Measurements from ENCODE around the gene SMAD4. TPM values are rescaled to one million over a fixed set of nuclear protein-coding genes. Genes with fewer than 3 reads are reported as not detected.

Gene SMAD4
- total and polyA plus RNA-seq, 4 donors, result 12.5 to 143 (median 60.6) TPM

GRCh38 chr18:51122266-51123045, 92.4 kb downstream of the SMAD4 start:
- WGBS, 2 donors, result 94 to 95% methylated on average over 19 of the region's 19 CpGs
- no peak overlapping the region for H3K9ac ChIP-seq (ENCODE audit: insufficient read depth in 1 of 2, low read length in 2 of 2)
- H3K36me3 ChIP-seq (ENCODE audit: control insufficient read depth in 4 of 4, insufficient read depth in 4 of 4, low read length in 4 of 4), result no peaks in the 10 kb centered on the region
- no peak overlapping the region for H3K27ac ChIP-seq (ENCODE audit: low read depth in 1 of 2, low read length in 1 of 2)
- H3K9me3 ChIP-seq (ENCODE audit: control insufficient read depth in 4 of 4, insufficient read depth in 3 of 4, low read length in 3 of 4), result peaks cover 0 to 3% (median 0%) of the 10 kb centered on the region in 4 donors
- H3K4me1 ChIP-seq (ENCODE audit: control insufficient read depth in 5 of 5, insufficient read depth in 5 of 5, low read length in 5 of 5), result no peaks in the 10 kb centered on the region
- no peaks in the 10 kb centered on the region for H3K27me3 ChIP-seq (ENCODE audit: control insufficient read depth in 3 of 3, insufficient read depth in 3 of 3, low read length in 2 of 3)
- ATAC-seq (ENCODE audit: insufficient read depth, low FRiP score), result no peak
- no peak overlapping the region for H3K4me3 ChIP-seq
- DNase-seq, result no peak
- TF ChIP-seq CTCF (IDR thresholded peaks at IDR 0.05; ENCODE audit: control extremely low read depth, extremely low read depth), result no peak

- H3K4me1 ChIP-seq (ENCODE audit: control insufficient read depth in 5 of 5, insufficient read depth in 5 of 5, low read length in 5 of 5), result no peaks in the 10 kb centered on the region
- no peak for TF ChIP-seq CTCF (IDR thresholded peaks at IDR 0.05; ENCODE audit: control extremely low read depth, extremely low read depth)
- no peak overlapping the region for H3K27ac ChIP-seq (ENCODE audit: low read depth in 1 of 2, low read length in 1 of 2)
- 95% methylated on average over 7 of the region's 7 CpGs for WGBS, 2 donors
- no peak overlapping the region for H3K9ac ChIP-seq (ENCODE audit: insufficient read depth in 1 of 2, low read length in 2 of 2)
- H3K4me3 ChIP-seq, result no peak overlapping the region
- DNase-seq (no peak), ATAC-seq (ENCODE audit: insufficient read depth, low FRiP score) (no peak)
- H3K9me3 ChIP-seq (ENCODE audit: control insufficient read depth in 4 of 4, insufficient read depth in 3 of 4, low read length in 3 of 4), result peaks cover 0 to 2% (median 0%) of the 10 kb centered on the region in 4 donors
- no peaks in the 10 kb centered on the region for H3K27me3 ChIP-seq (ENCODE audit: control insufficient read depth in 3 of 3, insufficient read depth in 3 of 3, low read length in 2 of 3)
- H3K36me3 ChIP-seq (ENCODE audit: control insufficient read depth in 4 of 4, insufficient read depth in 4 of 4, low read length in 4 of 4), result no peaks in the 10 kb centered on the region
These were observed 93.0 kb downstream of the SMAD4 start for GRCh38 chr18:51123046-51123395.

- Histone ChIP-seq H3K9ac (ENCODE audit: insufficient read depth in 1 of 2, low read length in 2 of 2) (no peak overlapping the region), H3K4me1 (ENCODE audit: control insufficient read depth in 5 of 5, insufficient read depth in 5 of 5, low read length in 5 of 5) (no peaks in the 10 kb centered on the region), H3K27ac (ENCODE audit: low read depth in 1 of 2, low read length in 1 of 2) (no peak overlapping the region), H3K36me3 (ENCODE audit: control insufficient read depth in 4 of 4, insufficient read depth in 4 of 4, low read length in 4 of 4) (no peaks in the 10 kb centered on the region), H3K27me3 (ENCODE audit: control insufficient read depth in 3 of 3, insufficient read depth in 3 of 3, low read length in 2 of 3) (no peaks in the 10 kb centered on the region), H3K9me3 (ENCODE audit: control insufficient read depth in 4 of 4, insufficient read depth in 3 of 4, low read length in 3 of 4) (peaks cover 0 to 2% (median 0%) of the 10 kb centered on the region in 4 donors), H3K4me3 (no peak overlapping the region)
- no peak for TF ChIP-seq CTCF (IDR thresholded peaks at IDR 0.05; ENCODE audit: control extremely low read depth, extremely low read depth)
- no peak for DNase-seq
- 91 to 94% methylated on average over 10 of the region's 10 CpGs for WGBS, 2 donors
- no peak for ATAC-seq (ENCODE audit: insufficient read depth, low FRiP score)
These were observed 93.5 kb downstream of the SMAD4 start for GRCh38 chr18:51123481-51123880.

All from lung (tissue), 12 donors.